Cortex of kidney (tissue), 1 donor: ENCODE measurements around the gene DRD2.

Experiments used
- DNase-seq: peaks from one replicate; lab custom pipeline; 2025; lab: John Stamatoyannopoulos, UW

DRD2 gene

DNA sequence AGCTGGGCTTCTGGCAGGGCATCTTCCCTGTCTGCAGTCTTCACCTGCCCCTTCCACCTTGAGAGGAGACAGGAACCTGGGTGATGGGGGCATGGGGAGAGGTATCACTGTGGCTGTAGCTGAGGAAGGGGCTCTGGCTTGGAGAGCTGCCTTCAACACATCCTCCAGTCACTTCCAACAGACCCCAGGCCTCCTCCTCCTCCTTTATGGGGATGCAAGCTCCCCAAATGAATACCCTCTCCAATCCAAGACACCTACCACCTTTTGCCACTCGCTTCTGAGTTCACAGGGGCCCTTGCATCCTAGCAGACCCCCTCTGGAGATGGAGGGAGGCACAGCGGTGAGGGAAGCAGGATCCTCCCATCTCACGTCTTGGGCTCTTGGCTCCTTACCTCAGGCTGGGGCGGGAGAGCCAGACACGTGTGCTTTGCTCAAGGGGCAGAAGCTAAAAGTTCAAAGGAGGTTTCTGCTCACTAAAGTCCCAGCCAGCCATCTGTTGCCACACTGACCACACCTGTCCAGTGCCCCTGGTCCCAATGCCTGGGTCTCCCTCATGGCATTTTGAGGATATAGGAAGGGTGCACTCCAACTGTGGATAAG is 74.5 kb downstream of the DRD2 start:
- DNase-seq = no peak

DNA sequence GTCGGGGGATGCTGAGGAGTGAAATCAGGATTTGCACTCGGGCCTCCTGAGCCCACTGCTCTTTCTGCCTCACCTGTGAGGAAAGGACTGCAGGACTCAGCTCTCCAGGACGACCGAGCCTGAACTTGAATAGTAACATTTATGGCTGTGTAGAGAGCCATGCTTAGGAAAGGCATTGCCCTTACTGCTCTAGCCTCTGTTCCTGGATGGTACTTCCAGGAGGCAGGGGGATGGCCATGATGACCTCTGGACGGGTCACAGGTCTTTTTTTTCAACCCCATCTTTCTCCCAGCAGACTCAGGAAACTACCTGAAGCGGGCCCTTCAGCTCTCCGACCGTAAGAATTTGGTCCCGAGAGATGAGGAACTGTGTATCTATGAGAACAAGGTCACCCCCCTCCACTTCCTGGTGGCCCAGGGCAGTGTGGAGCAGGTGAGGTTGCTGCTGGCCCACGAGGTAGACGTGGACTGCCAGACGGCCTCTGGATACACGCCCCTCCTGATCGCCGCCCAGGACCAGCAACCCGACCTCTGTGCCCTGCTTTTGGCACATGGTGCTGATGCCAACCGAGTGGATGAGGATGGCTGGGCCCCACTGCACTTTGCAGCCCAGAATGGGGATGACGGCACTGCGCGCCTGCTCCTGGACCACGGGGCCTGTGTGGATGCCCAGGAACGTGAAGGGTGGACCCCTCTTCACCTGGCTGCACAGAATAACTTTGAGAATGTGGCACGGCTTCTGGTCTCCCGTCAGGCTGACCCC is 76.3 kb downstream of the DRD2 start:
- DNase-seq = no peak

DNA sequence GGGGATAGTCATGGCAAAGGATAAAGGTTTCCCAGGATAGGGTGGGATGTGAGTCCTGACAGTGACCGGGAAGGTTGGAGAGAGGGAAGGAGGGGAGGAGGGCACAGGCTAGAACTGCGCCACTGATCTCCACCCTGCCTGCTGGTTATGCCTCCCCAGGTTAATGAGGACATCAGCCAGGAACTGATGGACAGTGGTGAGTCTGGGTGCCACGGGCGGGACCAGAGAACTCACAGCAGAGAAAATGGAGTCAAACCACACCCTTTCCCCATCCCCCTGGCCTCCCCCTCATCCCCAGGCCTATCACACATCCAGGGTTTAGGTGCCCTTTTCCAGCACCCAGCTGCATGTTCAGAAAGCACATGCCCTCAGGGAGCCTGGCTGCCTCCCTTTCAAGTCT is 77.4 kb downstream of the DRD2 start:
- no peak for DNase-seq

DNA sequence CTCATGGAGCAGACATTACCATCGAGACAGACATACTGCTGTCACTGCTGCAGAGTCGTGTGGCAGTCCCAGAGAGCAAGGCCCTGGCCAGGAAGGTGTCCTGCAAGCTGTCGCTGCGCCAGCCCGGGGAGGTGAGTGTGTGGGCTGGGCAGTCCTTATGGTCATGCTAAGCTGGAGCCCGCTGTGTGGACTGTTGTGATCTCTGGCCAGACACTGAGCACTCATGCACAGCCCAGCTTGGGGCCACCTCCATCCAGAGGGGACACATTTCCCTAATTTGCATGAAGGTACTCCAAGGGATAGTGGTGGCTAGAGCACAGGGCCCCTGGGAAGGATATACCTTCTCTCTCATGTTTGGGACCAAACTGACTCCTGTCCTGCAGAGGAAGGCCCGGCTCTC is 78.0 kb downstream of the DRD2 start:
- no peak for DNase-seq

DNA sequence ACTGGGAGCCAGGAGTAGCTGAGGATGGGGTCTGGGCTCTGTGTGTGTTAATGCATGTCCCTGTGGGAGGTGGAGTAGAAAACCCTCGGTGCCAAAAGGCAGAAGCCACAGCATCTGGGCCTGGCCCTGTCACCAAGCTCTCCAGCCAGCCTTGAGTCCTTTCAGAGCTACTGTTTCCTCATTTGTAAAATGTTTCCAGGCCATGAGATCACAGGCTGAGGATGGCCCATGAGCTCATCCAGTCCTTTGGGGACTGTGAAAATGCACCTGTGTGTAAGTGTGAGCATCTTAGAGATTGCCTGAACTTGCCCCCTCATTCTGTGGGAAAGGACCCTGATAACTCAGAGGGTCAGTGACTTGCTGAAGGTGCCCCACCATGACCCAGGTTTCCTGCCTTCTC is 78.5 kb downstream of the DRD2 start:
- DNase-seq = no peak

DNA sequence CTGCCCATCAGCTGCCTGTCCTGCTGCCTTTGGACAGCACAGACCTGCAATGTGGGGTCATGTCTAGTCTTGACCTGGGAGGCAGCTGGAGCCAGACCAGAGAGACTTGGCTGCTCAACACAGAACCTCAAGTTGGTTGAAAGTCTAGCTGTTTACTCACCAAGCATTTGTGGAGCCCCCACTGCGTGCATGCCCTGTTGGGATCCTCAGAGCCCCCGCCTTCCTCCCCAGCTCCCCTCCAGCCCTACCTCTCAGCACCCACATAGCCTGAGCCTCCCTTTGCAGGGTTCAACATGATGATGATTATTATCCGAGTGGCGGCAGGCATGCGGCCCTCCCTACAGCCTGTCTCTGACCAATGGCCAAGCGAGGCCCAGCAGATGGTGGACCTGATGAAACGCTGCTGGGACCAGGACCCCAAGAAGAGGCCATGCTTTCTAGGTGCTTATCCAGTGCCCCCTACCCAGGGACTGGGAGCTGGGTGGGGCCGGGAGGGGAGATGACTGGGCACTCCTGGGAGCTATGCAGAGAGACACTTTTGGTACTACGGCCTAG is 79.3 kb downstream of the DRD2 start:
- DNase-seq = no peak

DNA sequence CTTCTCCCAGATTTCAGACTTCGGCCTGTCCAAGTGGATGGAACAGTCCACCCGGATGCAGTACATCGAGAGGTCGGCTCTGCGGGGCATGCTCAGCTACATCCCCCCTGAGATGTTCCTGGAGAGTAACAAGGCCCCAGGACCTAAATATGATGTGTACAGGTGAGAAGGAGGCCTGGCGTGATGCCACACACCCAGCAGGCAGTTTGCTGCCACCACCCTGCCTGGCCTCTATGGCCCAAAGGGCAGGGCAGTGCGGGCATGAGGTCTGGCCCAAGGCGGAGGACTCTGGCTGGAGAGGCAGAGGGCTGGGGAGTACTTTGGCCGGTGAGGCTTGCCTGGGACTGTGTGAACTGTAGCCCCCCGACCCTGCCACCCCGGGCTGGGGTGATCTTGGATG is 80.3 kb downstream of the DRD2 start:
- no peak for DNase-seq

DNA sequence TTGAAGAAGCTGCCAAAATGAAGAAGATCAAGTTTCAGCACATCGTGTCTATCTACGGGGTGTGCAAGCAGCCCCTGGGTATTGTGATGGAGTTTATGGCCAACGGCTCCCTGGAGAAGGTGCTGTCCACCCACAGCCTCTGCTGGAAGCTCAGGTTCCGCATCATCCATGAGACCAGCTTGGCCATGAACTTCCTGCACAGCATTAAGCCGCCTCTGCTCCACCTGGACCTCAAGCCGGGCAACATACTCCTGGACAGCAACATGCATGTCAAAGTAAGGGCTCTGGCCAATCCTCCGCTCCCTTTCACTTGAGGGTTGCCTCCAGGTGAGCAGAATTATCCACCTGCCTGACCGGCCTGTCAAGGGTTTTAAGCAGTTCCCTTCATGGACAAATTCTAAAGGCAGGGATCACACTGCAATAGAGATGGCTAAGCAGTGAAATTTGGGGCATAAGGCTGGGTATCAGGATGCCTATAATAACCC is 81.7 kb downstream of the DRD2 start:
- DNase-seq = no peak

DNA sequence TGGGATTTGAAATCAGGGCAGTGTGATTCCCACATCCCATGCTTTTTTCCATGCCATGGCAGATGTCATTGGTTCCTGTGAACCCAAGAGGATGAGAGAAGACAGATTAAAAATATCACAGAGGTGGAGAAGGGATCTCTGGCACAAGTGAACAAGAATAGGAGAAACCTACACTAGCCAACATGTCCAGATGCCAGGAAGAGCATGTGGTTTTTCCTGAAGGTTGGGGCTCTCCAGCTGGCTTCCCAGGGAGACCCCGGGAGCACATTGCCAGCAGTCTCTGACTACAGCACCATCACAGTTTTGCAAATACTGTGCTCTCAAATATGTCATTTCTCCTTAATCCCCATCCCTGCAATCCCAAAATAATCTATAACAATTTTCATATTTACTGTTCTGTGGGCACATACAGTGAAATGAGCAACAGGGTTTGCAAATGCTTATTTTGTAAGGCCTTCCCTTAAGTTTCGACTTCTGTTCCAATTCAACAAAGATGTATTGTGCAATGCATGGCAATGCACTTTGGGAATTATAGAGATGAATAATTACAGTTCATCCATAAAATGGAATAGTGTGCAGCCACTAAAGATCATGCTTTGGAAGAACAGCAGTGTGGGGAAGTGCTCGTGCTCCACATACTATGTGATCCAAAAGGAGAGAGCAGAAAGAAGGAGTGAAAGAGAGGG is 82.8 kb downstream of the DRD2 start:
- no peak for DNase-seq

DNA sequence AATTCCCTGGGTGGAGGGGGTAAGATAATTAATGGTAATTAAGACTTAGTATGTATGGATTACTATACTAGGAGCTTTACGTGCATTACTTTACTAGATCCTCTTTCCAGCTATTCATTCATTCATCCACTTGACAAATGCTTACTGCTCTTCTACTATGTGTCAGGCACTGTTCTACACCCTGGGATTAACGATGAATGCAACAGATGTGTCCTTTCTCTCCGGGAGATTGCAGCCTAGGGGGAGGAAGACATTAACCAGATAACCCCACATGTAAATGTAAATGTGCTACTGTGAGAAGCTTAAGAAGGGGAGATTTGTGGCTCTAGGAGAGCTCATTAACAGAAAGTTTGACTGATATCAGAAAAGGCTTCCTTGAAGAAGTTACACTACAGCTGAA is 85.9 kb downstream of the DRD2 start:
- DNase-seq = no peak

DNA sequence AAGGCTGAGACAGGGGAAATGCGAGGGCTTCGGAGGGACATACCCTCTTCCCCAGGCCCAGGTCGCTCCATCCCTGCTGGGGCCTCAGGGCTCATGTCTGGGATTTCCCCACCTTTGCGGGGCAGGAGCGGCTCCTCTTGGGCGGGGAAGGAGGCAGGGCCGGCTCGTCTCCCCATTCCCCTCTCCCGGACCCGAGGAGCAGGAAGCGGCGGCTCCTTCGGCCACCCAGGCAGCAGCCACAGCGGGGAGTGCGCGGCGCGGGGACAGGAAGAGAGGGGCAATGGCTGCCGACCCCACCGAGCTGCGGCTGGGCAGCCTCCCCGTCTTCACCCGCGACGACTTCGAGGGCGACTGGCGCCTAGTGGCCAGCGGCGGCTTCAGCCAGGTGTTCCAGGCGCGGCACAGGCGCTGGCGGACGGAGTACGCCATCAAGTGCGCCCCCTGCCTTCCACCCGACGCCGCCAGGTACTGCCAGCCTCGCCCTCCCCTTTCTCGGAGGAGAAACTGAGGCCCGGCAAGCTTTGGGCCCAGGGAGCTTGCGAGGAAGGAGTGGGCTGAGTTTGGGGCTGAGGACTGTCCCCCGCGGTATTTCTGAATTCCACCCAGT is 87.5 kb downstream of the DRD2 start, which contains the start of gene ANKK1:
Gene ANKK1 (plus strand): TSS at position 175 of the 607 bp plus-strand sequence. CDS start 106 bp downstream, at position 281.
- DNase-seq = no peak

DNA sequence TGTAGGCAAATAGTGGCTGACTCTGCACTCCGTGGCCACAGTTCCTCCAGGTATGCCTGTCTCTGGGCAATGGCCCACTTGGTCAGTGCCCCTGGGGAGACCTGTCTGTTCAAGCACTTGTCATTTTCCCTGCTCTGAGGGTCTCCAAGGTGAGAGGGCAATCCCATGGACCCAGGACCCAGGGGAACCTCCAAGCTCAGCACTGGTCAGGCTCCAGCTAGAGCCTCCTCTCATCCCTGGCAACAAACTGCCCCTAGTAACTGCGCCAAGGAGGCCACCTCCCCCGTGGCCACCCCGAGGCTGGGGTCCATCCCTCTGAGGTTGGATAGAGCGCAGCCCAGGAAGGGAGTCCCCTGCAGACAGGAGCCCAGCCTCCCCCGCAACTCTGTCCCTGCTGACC is 88.3 kb downstream of the DRD2 start:
- DNase-seq = no peak

DNA sequence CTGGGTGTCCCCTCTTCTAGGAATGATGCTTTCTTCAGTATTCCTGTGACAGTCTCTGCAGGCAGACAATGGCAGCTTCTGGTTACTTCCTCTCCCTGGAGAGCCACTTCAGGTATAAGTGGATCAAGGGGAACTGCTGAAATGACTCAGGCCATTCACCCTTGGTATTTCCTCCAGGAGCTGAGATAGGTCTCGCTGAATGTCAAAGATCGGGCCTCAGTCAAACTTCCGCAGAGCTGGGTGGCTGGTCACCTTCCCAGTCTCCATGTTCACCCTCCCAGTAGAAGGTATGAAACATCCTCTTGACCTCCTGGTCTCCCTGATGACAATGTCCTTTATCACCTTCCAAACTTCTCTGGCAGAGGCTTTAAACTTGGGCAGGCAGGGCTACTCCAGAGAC is 89.4 kb downstream of the DRD2 start:
- DNase-seq = no peak

DNA sequence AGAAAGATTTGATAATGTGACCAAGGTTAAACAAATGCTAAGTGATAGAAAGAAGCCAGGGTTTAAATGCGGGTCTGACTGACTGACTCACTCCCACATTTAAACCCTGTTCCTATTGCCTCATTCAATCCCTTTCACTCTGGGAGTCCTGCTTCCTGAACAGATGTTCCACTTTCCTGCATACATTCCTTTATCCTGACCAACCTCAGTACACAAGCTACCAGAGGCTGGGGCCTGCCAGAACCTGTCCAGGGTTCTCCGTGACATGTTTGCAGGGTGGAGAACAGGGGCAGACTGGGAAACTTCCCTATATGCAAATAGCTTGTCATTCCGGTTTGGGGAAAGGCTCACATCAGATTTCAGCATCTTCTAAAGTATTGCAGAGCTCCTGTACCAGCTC is 90.6 kb downstream of the DRD2 start:
- DNase-seq = no peak

DNA sequence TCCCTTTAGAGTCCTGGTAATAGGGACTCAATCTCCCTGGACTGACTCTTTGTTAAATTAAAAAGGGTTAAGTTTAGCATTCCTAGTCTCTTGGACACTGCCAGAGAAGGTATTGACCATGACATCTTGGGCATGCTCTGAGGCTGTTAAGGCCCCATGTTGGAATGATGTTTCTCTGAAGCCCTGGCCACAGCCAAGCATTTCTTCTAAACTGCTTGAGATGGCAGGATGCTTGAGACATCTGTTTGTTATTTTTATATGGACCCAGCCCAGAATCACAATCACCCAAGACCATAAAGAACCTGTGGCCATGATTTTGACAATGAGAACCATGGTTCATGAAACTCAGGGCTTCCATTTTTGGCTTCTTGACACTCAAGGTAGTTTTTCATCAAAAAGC is 93.1 kb downstream of the DRD2 start:
- no peak for DNase-seq

DNA sequence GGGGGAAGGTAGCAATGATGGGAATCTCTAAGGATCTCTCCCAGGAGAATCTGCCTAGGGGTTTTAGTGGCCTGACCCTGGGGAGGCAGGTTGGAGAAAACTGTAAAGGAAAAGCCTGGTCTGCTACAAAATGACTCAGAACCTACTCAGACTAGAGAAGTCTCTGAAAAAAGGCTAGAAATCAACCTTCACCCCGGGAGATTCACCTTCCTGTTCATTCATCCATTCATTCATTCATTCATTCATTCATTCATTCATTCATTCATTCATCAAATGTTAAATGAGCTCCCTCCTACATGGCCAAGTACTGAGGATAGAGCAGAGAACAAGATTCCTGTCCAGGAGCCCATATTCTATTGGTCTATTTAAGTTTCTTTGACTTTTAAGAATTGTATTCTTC is 96.5 kb downstream of the DRD2 start:
- no peak for DNase-seq

DNA sequence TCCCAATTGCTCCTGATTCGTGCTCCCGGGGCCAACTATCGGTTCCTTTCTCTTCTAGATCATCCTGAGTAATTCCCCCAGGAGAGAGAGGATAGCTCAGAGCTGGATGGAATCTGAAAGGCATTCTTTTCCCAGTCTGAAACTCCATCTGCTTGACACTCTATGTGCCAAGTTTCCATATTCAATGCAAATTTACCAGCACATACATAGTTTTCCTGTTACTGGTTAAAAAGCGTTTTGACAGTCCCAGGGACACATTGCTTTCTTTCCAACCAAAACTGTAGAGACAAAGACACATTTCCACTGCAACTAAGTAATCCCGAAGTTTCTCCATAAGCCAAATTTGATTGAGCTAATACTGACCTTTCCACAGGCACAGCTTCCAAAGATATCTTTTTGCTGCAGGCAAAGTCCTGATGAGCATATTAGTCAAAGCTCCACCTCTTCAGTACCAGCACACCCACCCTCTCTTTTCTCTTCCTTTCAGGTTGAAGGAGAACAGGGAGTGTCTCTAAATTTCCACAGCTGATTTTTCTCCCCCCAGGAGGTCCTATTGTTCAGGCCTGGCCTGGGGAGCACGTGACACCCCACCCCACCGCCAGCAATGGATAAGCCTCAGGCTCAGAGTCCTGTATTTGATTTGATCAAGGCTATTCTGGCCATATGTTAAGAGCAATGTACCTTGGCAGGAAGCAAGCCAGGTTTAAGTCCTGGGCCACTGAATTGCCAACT is 97.4 kb downstream of the DRD2 start:
- no peak for DNase-seq

DNA sequence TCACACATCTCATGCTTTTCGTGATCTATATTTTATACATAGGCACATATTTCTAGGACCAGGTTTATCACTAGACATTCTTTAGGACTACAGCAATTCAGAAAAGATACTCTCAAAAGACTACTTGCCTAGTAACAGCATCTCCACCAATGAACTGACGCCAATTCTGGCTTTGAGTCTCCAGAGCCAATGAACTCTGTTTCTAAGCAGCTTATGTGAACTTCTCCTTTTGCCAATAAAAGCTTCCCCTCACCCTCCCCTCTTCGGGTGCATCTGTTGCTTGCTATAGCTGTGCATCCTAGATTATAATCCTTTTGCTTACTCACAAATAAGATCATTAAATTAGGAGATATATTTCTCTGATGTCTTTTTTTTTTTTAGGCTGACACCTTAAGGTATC is 99.0 kb downstream of the DRD2 start:
- no peak for DNase-seq

DNA sequence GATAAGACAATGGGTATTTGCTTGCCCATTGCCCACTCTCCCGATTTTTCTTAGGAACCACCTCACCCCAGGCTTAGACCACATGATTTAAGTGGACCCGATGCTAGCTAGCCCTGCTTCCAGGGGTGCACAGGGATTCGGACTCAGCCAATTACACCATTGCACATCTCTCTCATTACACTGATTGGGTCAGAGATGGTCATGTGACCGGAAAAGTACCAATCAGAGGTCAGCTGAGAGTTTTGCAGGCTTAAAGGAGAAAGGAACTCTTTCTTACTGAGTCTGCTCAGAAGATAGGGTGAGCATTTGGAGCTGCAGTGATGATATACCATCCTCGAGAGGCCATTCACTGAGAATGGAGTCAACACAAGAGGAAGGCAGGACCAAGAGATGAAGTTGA is 99.8 kb downstream of the DRD2 start:
- no peak for DNase-seq

DNA sequence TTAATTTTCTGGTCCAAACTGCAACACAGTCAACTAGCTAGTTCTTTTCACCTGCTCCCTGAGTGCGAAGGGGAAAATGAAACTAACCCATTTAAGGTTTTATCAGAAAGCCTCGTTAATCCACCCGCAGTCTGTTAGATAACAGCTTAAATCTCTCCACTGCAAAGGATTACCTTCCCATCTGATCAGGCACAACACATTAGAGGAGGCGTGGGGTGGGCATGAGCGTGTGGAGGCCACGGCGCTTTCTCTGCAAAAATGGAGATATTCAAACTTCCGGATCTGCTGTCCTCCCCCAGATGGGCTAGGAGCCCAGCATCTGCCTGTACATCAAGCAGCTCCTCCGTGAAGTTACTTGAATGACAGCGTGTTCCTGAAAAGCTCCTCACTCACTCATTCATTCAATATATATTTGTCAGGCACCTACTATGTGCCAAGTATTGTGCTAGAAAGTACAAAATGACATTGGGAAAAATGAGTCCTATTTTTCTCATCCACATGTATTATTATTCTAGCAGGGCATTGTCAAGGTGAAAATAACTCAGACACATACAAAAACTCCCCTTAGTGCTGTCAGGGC is 101.1 kb downstream of the DRD2 start:
- no peak for DNase-seq

DNA sequence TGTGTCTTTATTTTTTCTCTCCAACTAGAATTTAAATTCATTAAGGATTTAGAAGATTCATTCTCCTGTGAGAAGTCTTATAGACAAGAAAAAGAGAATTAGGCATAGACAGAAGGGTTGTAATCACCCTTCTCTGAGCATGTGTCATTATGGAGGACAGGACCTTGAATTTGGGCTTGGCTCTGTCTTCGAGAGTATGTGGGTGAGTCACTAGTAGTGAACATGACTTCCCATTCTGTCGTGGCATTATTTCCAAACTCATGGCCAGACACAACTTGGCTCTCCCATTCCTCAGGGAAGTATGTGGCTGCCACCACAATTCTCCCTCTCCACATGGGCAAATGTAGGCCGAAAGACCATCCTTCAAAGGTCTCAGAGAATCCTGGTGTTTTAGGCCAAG is 101.9 kb downstream of the DRD2 start:
- DNase-seq = no peak
